PFSK-1 (cell line): Measurements from ENCODE around the gene MSANTD1.

Experiments used
- FOXP2 ChIP-seq: optimal IDR thresholded peaks from 2 replicates; pipeline ENCODE3; 2011; ENCODE audit warnings: borderline replicate concordance, control low read depth, inconsistent platforms; ENCODE audit not compliant: insufficient read depth; ENCODE audit errors: extremely low read length, extremely low read depth
- POLR2AphosphoS5 ChIP-seq: IDR thresholded peaks from 2 replicates; pipeline ENCODE4 v1.6.1; 2012; ENCODE audit warnings: low read depth, mild to moderate bottlenecking, control low read depth, low read length, moderate library complexity
- REST ChIP-seq, 2 experiments: IDR thresholded peaks; 2 replicates each; pipeline versions ENCODE4 v1.6.1 to v1.8.0; 2011 to 2012; ENCODE audit warnings: low read depth in 2 of 2, low read length in 2 of 2, control low read depth in 1 of 2, inconsistent platforms in 1 of 2, mild to moderate bottlenecking in 1 of 2, moderate library complexity in 1 of 2; ENCODE audit not compliant: insufficient read depth in 1 of 2
- SIN3A ChIP-seq: IDR thresholded peaks from 2 replicates; pipeline ENCODE4 v1.6.1; 2012; ENCODE audit warnings: mild to moderate bottlenecking, low read length, moderate library complexity, borderline replicate concordance; ENCODE audit not compliant: insufficient read depth
- TAF1 ChIP-seq: IDR thresholded peaks from 2 replicates; pipeline ENCODE4 v1.6.1; 2012; ENCODE audit warnings: low read length, control low read depth, borderline replicate concordance; ENCODE audit not compliant: insufficient read depth

MSANTD1 gene

DNA sequence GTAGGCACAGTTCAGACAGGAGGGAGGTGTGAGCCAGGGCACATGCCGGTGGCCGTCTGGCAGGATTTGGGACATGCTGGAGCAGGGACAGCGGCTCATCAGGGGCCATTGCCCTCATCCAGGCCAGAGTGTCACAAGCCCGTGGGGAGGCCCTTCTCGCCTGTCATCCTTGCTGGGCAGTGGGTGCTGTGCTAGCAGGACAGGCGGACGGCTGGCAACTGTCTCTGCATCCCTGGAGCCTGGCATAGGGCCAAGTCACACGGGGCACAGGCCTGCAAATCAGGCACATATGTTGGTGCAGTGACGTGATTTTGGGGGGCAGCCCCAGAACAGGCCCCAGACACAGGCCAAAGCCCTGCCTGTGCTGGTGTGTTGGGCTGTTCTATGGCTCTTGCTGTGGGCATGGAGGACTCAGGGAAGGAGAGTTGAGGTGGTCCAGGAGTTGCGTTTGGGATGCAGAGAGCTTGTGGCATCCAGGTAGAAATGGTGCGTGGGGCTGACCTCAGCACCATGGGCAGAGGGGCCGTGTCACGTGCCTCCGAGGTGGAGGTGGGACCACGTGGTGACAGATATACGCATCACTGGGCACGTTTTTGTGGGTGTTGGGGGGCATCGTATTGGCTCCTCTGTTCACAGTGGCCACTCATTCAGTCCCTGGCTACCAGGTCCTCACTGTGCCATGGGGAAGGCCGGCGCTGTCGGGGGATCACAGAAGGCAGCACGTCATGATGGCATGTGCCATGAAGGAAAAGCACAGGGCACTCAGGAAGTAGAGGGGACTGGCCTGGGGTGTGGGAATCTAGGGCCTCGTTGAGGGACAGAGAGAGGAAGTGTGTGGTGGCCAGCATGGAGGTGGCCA is 14.6 kb upstream of the MSANTD1 start:
- no peak for TF ChIP-seq REST (IDR thresholded peaks at IDR 0.05; ENCODE audit: insufficient read depth in 1 of 2, low read depth in 2 of 2, low read length in 2 of 2)
- TF ChIP-seq POLR2AphosphoS5: no peak
- no peak for TF ChIP-seq FOXP2
- no peak for TF ChIP-seq TAF1
- TF ChIP-seq SIN3A: no peak

DNA sequence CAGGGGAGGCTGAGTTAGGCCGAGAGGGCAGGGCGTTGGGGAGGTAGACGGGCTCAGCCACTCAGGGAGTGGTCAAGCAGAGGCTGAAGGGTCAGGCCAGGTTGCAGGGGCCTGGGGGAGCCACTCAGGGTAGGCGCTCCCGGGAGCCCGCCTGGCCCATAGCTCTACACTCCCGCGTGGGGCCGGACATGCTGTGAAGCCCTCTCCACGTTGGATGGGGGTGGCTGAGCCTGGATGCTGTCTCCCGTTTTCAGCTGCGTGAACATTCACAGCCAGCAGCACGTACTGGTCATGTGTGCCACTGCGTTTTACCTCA is 14.0 kb upstream of the MSANTD1 start:
- TF ChIP-seq FOXP2 (no peak), REST (IDR thresholded peaks at IDR 0.05; ENCODE audit: insufficient read depth in 1 of 2, low read depth in 2 of 2, low read length in 2 of 2) (no peak), SIN3A (no peak), TAF1 (no peak), POLR2AphosphoS5 (no peak)

DNA sequence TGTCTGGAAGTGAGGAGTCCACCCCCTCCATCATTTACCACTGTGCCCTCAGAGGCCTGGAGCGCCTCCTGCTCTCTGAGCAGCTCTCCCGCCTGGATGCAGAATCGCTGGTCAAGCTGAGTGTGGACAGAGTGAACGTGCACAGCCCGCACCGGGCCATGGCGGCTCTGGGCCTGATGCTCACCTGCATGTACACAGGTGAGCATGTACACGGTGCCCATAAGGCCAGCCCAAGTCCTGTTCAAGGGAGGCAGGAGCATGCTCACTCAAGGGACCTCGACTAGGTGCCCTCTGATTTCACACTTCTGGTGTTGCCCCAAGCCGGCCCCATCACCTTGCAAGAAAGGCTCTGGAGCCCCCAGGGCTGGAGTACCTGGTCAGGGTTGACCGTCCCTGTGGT is 13.4 kb upstream of the MSANTD1 start:
- TF ChIP-seq REST (IDR thresholded peaks at IDR 0.05; ENCODE audit: insufficient read depth in 1 of 2, low read depth in 2 of 2, low read length in 2 of 2): no peak
- no peak for TF ChIP-seq TAF1
- no peak for TF ChIP-seq SIN3A
- no peak for TF ChIP-seq FOXP2
- no peak for TF ChIP-seq POLR2AphosphoS5

DNA sequence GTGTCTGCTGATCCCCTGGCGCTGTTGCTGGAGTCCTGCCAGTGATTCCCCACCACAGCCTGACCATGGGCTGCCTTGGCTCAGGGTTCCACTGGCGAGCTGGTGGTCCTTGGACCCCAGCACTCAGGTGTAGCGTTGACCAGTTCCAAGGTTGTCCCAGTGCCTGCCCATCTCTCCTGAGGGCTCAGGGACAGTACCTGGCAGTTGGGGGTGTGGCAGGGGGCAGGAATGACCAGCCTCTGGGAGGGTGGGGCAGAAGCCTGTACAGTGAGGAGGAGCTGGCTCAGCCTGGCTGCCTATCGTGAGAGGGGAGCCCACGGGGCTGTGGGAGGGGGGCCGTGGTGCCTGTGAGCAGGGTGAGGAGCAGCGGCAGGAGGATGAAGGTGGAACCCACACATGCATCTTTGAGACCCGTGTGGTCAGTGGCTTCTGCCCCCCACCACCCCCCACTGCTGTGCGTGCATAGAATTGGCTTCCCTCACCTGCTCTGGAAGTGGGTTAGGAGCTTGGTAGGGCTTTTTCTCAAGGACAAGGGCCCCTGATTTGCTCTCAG is 12.6 kb upstream of the MSANTD1 start:
- TF ChIP-seq SIN3A: no peak
- TF ChIP-seq FOXP2: no peak
- TF ChIP-seq POLR2AphosphoS5: no peak
- TF ChIP-seq REST (IDR thresholded peaks at IDR 0.05; ENCODE audit: insufficient read depth in 1 of 2, low read depth in 2 of 2, low read length in 2 of 2): no peak
- TF ChIP-seq TAF1: no peak
